Colonic mucosa (tissue), 4 donors: ENCODE results near the gene KAT5. TPM values are rescaled to one million over a fixed set of nuclear protein-coding genes. Genes with fewer than 3 reads are reported as not detected.

Experiments
- DNase-seq: peaks from one replicate; pipeline ENCODE4 v3.0.0-alpha.2; 2020
- H3K27ac ChIP-seq: fragments of 200-600 bp; one replicate; pipeline ENCODE4 v1.8.0; 2021
- H3K27me3 ChIP-seq: fragments of 200-600 bp; one replicate; pipeline ENCODE4 v1.8.0; 2021
- H3K36me3 ChIP-seq: fragments of 200-600 bp; one replicate; pipeline ENCODE4 v1.8.0; 2021
- H3K4me1 ChIP-seq: fragments of 200-600 bp; one replicate; pipeline ENCODE4 v1.8.0; 2021; ENCODE audit warnings: mild to moderate bottlenecking
- H3K4me3 ChIP-seq: fragments of 200-600 bp; one replicate; pipeline ENCODE4 v1.8.0; 2021
- H3K9ac ChIP-seq, 2 donors: one replicate each; pipeline ENCODE4 v1.7.0; 2013; ENCODE audit warnings: control low read depth in 2 of 2, low read depth in 2 of 2, low read length in 2 of 2
- H3K9me3 ChIP-seq: fragments of 200-600 bp; one replicate; pipeline ENCODE4 v1.8.0; 2021
- intact Hi-C: fragments of 100-400 bp; cut with DNase I; formaldehyde crosslinking; loops from one replicate; pipeline ENCODE4 v1.14.1; 2022
- total RNA-seq, 2 donors: library from RNA; stranded (reverse); fragmentation: NEBNext Ultra II Directional in 1 of 2; extraction: Animal tissue kit (Norgen Biotek cat#: 25700) in 1 of 2; gene quantifications; one replicate each; pipeline ENCODE4 v1.2.1, GENCODE V29; 2021
- TF ChIP-seq, protein P1 (sequence below): fragments of 200-600 bp; IDR thresholded peaks from one replicate; pipeline ENCODE4 v1.8.0; 2022; ENCODE audit warnings: antibody characterized with exemption, mild to moderate bottlenecking
- donor health status: healthy.
- donor health status: DM: no; HTN: no; CAD: no.
- donor health status: DM: no; HTN: no; CAD: no.

KAT5 gene
- total RNA-seq, 2 donors from 2014 or later, result 65.3 to 83.4 TPM

DNA sequence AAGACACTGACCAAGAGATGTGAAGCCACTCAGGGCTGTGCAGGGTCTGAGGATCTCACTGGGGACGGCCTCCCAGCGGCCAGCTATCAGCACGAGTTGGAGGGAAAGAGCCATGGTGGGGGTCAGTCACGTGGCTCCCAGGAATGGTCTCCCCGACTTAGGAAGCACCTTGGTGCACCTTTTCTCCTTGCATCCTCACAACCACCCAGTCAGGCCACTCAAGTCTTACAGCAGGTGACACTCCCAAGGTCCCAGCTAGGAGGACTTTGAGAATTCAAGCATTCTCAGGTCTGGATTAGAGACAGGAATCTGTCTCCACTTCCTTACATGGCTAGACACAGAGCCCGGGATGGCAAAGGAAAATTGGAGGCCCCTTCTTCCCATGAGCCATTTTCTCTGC is 5.9 kb downstream of the KAT5 start:
- peaks cover 17% of the 10 kb centered on the region for H3K36me3 ChIP-seq

DNA sequence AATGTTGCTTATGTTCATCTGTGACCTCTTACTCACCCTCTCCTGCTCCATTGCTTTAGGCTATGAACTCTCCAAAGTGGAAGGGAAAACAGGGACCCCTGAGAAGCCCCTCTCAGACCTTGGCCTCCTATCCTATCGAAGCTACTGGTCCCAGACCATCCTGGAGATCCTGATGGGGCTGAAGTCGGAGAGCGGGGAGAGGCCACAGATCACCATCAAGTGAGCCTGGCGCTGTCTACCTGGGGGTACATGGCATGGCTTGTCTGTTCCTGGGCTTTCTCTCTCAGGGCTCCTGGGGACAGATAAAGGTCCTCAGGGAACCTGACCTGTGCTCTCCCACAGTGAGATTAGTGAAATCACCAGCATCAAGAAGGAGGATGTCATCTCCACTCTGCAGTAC is 6.5 kb downstream of the KAT5 start:
- Histone ChIP-seq H3K36me3 (peaks cover 16% of the 10 kb centered on the region), H3K4me1 (peaks cover 13% of the 10 kb centered on the region), H3K27ac (no peak overlapping the region), H3K9me3 (no peaks in the 10 kb centered on the region), H3K27me3 (no peaks in the 10 kb centered on the region), H3K4me3 (no peak overlapping the region), H3K9ac (no peak overlapping the region)
- intact Hi-C loops, result no loop called here
- DNase-seq, result no peak
- TF ChIP-seq, protein P1, sequence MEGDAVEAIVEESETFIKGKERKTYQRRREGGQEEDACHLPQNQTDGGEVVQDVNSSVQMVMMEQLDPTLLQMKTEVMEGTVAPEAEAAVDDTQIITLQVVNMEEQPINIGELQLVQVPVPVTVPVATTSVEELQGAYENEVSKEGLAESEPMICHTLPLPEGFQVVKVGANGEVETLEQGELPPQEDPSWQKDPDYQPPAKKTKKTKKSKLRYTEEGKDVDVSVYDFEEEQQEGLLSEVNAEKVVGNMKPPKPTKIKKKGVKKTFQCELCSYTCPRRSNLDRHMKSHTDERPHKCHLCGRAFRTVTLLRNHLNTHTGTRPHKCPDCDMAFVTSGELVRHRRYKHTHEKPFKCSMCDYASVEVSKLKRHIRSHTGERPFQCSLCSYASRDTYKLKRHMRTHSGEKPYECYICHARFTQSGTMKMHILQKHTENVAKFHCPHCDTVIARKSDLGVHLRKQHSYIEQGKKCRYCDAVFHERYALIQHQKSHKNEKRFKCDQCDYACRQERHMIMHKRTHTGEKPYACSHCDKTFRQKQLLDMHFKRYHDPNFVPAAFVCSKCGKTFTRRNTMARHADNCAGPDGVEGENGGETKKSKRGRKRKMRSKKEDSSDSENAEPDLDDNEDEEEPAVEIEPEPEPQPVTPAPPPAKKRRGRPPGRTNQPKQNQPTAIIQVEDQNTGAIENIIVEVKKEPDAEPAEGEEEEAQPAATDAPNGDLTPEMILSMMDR, result no peak

More for the DNA sequence above, 5.9 kb downstream of the KAT5 start:
- no peak for DNase-seq
- H3K4me1 ChIP-seq, result peaks cover 17% of the 10 kb centered on the region
- no peak overlapping the region for H3K27ac ChIP-seq
- TF ChIP-seq, protein P1, result no peak
- no peaks in the 10 kb centered on the region for H3K9me3 ChIP-seq
- no peaks in the 10 kb centered on the region for H3K27me3 ChIP-seq
- no peak overlapping the region for H3K4me3 ChIP-seq
- intact Hi-C loops, result no loop called here
- no peak overlapping the region for H3K9ac ChIP-seq

DNA sequence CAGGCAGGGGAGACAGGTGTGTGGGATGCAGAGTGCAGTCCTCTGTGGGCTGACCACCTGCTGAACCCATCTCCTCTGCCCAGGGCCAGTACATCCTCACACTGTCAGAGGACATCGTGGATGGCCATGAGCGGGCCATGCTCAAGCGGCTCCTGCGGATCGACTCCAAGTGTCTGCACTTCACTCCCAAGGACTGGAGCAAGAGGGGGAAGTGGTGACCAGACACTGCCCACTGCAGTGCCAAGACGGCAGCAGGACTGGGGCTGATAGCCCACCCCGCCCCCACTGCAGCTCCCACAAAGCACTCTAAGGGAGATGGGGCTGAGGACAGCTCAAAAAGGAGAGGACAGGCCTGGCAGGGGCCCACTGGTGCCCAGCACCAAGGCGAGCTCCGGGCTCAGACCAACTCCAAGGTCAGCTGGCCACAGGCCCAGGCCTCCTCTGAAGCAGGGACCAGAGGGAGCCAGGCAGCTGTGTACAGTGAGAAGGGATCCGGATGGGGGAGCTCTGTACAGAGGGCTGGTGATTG is 7.0 kb downstream of the KAT5 start:
- TF ChIP-seq, protein P1, result no peak
- H3K27ac ChIP-seq, result no peak overlapping the region
- DNase-seq, result no peak
- peak overlapping the region in 1 of 2 donors; percentile 80 for H3K9ac ChIP-seq
- H3K4me3 ChIP-seq, result peak overlapping the region; percentile 5
- H3K4me1 ChIP-seq, result peaks cover 13% of the 10 kb centered on the region
- no peaks in the 10 kb centered on the region for H3K27me3 ChIP-seq
- H3K36me3 ChIP-seq, result peaks cover 11% of the 10 kb centered on the region
- intact Hi-C loops, result no loop called here
- H3K9me3 ChIP-seq, result no peaks in the 10 kb centered on the region

DNA sequence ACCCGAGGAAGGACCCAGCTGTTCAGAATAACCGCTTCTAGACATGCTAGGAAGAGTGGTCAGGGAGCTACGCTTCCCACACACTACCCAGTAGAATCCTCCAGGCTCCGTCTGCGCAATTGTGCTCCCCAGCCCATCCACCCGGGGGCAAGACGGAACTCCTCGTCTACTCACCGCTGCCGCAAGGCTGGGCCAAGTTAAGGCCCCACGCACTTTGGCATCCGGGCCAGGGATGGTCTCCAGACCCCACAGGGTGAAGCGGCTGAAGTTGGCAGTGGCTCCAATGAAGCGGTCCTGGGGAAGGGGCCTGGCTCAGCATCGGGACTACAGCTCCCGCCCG is 7.8 kb downstream of the KAT5 start:
- intact Hi-C loops, result loop anchor here (10.0 kb wide), 2 partner anchors 55 to 275 kb away; no protein-coding TSS in a partner anchor
- Histone ChIP-seq H3K9me3 (no peaks in the 10 kb centered on the region), H3K4me3 (peak overlapping the region; percentile 48), H3K27ac (peak overlapping the region; percentile 81), H3K27me3 (no peaks in the 10 kb centered on the region), H3K4me1 (peaks cover 13% of the 10 kb centered on the region), H3K36me3 (peaks cover 3% of the 10 kb centered on the region), H3K9ac (peak overlapping the region; percentile 78 to 80)
- no peak for DNase-seq
- TF ChIP-seq, protein P1, result no peak

DNA sequence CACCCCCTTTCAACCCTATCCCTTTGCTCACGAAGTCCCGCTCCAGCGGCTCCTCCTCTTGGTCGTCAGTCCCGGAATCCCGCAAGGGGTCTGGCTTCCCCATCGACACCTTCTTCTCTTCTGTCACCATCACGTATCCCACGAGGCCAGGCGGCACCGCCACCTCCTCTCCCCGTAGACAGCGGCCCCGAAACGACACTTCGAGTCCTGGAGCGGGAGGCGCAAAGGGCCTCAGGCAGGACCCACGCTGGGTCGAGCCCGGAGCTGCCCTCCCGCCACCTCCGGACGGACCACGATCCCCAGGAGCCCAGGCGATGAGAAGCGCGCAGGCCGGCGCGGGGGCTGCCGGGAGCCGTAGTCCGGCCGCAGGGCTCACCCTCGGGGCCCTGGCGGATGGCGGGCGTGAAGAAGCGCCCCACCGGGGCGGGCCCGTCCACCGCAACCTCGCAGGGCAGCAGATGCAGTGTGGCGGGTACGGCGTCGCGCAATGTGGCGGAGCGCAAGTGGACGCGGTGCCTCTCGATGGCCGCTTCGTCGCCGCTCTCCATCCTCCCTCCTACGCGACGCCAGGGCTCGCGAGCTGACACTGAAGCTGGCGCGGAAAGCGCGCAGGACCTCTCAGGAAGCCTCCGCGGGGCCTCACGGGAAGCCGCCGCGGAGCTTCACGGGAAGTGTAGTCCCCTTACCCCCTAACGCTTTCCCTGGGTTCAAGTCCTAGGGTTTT is 8.3 kb downstream of the KAT5 start, which contains the start of gene RNASEH2C:
Gene RNASEH2C, minus strand, starts transcription at position 588 of the 724 bp plus-strand sequence. Its CDS starts 40 bp downstream, at position 548.
- H3K4me3 ChIP-seq, result peak within 1 kb of the TSS; percentile 48
- intact Hi-C loops, result loop anchor here (10.0 kb wide), 2 partner anchors 54 to 274 kb away; no protein-coding TSS in a partner anchor
- H3K9me3 ChIP-seq, result no peaks in the 10 kb centered on the region
- no peaks in the 10 kb centered on the region for H3K36me3 ChIP-seq
- peak within 1 kb of the TSS; percentile 78 to 80 for H3K9ac ChIP-seq
- TF ChIP-seq, protein P1, result no peak
- no peaks in the 10 kb centered on the region for H3K27me3 ChIP-seq
- H3K27ac ChIP-seq, result peak within 1 kb of the TSS; percentile 81
- peaks cover 13% of the 10 kb centered on the region for H3K4me1 ChIP-seq
- peak; percentile 87 for DNase-seq
